ENCODE data around the gene TMEM255B.

DNA sequence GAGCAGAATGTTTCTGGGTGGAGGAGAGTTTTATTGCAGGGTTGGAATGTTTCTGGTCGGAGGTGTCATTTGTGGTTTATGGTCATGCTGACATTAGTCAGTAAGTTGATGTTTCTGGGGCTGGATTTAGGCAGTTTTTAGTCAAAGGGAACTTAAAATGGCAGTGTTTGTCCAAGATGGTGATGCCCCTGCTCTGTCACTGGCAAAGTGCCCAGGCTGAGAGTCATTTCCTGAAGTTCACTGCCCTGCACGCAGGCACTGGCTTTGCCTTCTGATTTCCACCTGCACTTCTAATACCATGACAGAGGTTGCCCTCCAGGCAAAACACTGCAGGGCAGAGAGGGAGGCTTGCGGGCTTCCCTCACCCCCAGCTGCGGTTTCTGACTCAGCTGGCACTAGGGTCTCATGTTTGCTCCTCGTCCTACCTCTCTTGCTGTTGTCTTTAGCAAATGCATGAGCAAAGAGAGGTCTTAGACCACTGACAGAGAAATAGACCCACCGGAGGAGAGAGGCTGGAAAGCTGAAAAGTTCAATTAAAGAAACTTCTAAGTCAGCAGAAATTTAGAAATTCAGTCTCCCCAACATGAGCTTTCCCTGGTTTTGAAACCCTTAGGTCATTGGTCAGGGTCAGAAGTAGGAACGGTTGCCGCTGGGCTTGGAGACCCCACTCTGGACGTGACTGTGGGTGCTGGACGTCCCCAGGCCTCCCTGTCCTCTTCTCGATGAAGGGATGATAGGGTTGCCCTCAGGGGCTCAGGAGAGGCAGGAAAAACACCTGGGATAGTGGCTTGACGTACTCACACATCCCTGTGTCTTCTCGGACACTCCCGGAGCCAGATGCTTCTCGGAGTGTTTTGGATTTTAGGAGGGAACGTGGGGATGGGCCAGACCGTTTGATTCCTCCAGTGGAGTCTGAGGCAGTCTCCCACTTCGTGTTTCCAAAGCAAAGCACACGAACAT is 26.3 kb downstream of the TMEM255B start:
- TF ChIP-seq CTCF (IDR thresholded peaks at IDR 0.05) (no peak), POLR2A (IDR thresholded peaks at IDR 0.05) (no peak), EP300 (IDR thresholded peaks at IDR 0.05) (no peak)
